DMS 273 (cell line): Measurements from ENCODE around the gene PLEKHM2.

ENCODE experiments used
- DNase-seq: peaks from one replicate; lab custom pipeline; 2025; ENCODE audit not compliant: unreplicated experiment; lab: John Stamatoyannopoulos, UW

Gene PLEKHM2

DNA sequence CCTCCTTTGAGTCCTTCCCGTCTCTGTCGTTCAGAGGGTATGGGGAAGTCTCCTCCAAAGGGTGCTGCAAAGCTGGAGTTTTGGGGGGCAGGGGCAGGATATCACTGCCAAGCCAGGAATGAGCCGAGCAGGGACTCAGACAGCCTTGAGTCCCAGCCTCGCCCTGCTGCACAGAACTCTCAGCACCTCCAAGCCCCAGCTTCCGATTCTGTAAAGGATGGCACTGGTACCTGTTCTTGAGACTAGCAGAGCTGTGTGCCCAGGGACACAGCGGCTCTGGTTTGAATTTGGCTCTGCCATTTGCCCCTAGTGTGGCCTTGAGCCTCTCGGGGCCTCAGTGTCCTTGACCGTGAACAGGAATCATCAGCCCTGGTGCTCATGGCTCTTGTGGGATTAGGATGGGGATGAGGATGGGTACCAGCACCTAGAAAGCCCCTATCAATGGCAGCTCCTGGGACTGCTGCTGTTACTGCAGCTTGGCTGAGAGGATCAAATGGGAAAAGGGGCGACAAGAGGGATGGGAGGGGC, 73.0 kb downstream of the PLEKHM2 start:
- DNase-seq, result no peak

DNA sequence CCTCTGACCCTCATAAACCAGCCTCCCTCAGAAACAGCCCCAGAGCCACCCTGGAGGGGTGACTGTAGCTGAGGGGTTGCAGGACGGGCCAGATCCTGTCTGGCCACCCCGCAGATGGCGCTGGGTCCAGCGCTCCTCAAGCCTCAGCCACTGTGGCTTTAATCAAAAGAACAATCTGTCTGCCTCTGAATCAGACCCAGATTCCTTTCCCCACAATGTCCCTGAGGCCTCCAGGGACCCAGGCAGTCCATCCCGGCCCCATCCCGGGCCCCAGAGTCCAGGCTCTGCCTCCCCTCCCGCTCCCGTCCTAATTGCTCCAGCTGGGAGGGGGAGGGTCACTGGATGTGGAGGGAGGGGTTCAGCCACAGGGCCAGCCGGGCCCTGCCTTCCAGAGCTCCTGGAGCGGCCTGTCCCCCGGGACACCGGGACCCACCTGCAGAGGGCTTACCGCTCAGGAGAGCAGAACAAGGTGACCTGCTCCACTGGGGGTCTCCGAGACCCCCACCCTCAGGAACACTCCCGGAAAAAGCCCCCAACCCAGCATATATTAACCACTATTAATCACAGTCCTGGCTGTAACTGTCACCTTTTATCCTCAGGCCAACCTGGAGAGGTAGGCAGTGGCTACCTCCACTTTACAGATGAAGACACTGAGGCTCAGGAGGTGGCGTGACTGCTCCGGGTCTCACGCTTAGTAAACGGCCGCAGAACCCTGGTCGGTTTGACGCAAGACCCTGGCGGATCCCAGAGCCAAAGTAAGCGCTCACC, 73.6 kb downstream of the PLEKHM2 start:
- DNase-seq, result peak; percentile 43

DNA sequence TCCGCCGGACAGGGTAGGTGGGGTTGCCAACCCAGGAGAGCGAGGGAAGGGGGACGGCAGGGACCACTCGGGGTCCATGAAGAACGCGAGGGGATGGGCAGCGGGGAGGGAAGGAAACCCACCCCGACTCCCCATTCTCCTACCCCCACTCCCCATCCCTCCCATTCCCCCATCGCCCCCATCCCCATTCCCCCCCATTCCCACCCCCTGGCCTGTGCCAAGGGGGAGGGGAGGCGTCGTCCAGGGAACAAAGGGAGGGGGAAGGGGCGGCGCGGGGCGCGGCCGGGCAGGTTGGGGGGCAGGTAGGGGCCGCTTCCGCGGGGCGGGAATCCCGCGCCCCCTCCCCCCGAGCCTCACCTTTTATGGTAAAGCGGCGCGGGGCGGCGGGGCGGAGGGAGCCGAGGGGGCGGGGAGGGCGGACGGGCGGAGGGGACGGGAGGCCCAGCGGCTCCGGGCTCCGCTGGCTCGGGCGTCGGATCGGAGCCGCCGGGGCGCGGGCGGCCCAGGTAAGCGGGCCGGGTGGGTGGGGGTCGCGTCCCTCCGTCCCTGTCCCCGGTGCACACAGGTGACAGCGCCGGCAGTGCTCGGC, 74.3 kb downstream of the PLEKHM2 start, which contains the start of gene FBLIM1:
FBLIM1 (plus strand) TSS at position 453 of the 589 bp plus-strand sequence. CDS start 6,189 bp downstream, outside the sequence.
- DNase-seq, result peak; percentile 50

DNA sequence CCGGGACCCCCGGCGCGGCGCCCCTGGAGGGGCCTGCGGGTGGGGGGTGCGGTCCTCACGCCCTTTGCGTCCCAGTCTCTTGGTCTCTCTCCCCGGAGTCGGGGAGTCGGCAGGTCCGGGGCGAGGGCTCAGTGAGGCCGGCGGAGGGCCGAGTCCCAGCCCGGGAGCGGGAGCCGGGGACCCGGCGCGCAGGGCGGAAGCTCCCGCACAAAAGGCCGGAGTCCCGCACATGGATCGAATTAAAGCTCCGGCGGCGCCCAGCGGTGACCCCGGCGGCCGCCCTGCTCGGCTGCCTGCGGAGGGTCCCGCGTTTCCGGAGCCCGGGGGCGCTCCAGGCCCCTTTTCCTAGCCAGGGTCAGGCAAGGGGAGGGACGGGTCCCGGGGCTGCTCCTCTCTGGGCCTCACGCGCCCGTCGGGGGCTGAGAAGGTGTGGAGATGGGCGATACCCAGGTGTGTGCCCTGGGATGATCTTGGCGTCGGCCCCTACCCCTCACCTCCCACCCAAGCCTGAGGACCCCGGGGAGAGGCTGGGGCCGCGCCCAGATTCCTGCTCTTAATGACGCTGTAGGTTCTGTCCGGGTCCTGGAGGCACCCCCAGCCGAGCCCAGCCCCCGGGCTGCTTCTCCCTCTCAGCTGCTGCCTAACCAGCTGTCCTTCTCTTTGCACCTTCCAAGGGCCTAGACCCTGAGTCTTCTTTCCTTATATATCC, 75.0 kb downstream of the PLEKHM2 start:
- peak; percentile 50 for DNase-seq

DNA sequence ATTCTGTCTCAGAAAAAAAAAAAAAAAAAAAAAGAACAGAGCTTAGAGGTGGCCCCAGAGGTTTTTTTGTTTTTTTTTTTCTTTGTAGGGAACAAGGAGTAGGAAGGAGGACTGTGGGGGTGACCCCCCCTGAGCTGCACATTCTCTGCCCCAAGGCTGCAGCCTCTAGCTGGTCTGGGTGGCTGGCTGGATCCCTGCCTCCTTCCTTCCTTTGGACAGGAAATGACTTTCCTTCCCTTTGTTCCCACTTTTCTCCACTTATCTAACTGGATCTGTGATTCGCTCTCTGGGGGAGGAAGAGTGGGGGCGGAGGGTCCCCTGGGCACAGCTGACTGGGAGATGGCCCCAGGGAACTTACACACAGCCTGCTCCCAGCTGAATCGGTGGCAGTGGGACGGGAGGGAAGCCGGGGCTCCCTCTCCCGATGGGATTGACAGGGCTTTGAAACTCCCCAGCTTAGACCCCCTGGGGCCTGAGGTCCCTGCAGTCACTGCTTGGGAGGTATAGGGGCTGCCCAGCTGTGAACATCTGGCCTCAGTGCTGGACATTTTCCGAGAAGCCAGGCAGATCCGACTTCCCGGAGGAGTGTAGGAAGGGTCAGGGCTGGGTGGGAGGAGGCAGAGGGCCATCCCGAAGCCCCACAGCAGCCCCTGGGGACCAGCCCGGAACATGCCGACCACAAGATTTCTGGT, 76.5 kb downstream of the PLEKHM2 start:
- DNase-seq, result no peak

DNA sequence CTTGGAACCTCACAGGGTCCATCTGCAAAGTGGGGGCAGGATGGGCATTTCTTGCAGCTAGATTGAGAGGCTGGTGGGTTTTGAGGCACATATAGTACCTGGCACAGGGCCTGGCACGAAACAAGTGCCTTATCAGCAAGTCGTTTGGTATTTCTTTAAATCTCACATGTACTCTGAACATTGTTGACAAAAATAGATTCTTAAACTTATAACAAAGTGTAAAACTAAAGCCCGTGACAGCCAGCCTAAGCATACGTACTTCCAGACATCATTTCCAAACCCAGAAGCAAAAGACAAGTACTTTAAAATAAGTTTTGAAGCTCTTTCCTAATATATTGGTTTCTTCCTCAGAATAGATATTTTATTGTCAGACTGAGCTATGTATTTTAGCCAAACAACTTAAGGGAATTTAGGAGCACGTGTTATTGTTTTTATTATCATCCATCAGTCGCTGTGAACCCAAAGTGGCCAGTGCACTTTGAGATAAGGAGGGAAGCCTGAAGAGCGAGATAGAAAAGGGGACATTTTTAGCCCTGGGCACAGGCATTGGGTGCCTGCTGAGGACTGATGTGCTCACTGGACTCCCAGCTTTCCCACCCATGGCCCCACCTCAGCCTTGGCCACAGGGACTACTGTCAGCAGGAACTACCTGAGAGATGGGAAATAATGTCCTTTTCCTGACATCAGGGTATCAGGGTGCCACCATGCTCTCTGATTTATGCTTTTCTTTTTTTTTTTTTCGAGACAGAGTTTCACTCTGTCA, 77.4 kb downstream of the PLEKHM2 start:
- DNase-seq, result no peak

DNA sequence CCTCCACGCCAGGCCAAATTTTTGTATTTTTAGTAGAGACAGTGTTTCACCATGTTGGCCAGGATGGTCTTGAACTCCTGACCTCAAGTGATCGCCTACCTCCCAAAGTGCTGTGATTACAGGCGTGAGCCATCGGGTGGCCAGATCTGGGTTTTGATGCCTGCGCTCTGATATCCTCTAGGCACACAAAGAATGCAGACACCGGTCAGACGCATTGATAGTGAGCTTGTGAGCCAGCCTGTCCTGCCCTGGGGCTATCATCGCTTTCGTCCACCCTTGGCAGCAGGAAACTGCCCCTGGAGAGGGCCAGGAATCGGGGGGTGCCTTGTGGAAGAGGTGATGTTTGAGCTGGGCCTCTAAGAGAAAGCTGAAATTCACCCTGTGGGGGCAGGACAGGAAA, 78.4 kb downstream of the PLEKHM2 start:
- DNase-seq, result no peak

DNA sequence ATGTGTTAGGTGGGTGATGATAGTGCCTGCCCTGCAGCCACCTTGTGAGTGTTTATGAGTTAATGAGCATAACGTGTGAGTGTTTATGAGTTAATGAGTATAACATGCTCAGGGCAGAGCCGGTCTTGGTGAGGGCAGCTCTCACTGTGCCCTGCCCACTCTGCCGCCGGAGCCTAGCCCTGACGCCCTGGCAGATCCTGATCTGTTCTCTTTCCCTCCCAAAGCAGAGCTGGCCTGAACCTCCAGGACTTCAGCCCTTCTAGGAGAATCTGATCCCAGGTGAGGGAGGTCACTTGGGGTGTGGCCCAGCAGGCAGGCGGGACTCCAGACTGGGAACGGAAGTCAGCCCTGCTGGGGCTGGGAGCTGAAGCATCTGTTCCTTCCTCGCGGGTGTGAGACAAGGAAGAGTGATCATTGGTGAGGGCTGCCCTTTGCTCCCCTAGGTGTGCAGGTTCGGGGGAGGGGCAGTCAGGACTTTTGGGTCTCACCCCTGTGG, 80.2 kb downstream of the PLEKHM2 start:
- peak; percentile 76 for DNase-seq

DNA sequence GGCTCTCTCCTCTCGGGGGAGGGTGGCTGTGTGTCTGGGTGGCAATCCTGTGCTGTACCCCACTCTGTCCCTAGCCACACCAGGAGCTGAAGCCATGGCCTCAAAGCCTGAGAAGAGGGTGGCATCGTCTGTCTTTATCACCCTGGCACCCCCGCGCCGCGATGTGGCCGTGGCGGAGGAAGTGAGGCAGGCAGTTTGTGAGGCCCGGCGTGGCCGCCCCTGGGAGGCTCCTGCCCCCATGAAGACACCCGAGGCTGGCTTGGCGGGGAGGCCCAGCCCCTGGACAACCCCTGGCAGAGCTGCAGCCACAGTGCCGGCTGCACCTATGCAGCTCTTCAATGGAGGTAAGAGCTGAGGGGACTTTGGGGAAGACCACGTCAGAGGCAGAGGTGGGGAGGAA, 80.8 kb downstream of the PLEKHM2 start:
- DNase-seq, result no peak

DNA sequence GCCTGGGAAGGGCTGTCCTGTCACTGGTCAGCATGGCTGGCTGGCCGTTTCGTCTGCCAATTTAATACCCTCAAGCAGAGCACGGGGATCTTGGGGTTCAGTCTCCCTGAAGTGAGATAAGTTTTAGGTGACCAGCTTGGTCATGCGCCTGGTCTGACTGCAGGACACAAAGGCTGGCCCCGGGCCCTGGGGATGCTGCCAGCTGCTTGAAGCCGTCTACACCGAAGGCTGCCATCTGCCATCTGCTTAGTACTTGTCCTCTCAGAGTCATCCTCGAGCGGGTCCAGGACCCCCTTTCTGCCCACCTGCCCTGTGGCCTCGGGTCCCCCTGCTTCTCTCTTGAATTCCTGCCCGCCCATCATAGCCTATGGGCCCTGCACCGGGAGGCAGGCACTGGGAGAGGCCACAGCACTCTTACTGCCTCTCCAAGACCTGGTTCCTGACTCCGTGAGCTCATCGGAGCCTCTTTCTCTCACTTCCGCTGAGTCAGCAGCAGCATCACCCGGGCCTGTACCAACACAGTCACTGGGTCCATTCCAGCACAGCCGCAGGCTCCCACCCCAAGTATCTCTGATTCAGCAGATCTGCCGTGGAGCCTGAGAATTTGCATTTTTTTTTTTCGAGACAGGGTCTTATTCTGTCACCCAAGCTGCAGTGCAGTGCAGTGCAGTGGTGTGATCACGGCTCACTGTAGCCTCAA, 81.5 kb downstream of the PLEKHM2 start:
- DNase-seq, result peak; percentile 84

DNA sequence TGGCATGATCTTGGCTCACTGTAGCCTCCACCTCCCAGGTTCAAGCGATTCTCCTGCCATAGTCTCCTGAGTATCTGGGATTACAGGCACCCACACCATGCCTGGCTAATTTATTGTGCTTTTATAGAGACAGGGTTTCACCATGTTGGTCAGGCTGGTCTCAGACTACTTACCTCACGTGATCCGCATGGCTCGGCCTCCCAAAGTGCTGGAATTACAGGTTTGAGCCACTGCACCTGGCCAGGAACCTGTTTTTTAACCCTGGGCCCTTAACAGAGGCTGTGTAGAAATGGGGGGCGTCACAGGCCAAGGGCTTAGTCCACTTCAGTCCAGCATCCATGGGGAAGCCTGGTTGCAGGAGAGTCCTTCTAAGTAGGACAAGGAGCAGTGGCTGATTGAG, 83.8 kb downstream of the PLEKHM2 start:
- no peak for DNase-seq

DNA sequence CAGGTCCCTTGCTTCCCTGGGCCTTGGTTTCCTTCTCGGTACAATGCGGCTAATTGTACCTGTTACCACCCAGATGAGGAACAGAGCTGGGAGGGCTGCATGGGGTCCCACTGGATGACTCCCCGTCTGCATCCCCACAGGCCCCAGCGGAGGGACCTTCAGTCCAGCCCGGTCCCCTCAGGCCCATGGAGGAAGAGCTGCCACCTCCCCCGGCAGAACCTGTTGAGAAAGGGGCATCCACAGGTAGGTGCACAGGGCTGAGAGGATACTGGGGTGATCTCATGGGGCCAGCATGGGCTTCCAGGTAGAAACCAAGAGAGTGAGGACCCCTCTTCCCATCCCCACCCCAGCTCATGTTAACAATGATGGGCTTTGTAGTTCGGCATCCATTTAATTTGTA, 84.3 kb downstream of the PLEKHM2 start:
- no peak for DNase-seq

DNA sequence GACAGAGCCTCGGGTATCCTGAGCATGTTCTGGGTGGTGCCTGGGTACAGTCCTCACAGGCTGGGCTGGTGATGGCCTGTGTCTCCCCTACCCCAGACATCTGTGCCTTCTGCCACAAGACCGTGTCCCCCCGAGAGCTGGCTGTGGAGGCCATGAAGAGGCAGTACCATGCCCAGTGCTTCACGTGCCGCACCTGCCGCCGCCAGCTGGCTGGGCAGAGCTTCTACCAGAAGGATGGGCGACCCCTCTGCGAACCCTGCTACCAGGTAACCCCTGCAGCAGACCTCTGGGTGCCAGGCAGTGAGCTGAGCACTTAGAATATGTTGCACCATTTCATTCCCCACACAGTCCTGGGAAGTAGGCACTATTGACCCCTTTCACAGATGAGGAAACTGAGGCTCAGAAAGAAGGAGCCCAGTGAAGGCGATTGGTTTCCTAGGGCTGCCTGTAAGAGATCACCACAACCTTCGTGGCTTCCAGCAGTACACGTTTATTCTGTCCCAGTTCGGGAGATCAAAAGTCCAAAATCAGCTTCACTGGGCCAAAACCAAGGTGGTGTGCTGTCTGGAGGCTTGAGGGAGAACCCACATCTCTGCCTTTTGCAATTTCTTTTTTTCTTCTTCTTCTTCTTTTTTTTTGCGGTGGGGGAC, 86.3 kb downstream of the PLEKHM2 start:
- no peak for DNase-seq

DNA sequence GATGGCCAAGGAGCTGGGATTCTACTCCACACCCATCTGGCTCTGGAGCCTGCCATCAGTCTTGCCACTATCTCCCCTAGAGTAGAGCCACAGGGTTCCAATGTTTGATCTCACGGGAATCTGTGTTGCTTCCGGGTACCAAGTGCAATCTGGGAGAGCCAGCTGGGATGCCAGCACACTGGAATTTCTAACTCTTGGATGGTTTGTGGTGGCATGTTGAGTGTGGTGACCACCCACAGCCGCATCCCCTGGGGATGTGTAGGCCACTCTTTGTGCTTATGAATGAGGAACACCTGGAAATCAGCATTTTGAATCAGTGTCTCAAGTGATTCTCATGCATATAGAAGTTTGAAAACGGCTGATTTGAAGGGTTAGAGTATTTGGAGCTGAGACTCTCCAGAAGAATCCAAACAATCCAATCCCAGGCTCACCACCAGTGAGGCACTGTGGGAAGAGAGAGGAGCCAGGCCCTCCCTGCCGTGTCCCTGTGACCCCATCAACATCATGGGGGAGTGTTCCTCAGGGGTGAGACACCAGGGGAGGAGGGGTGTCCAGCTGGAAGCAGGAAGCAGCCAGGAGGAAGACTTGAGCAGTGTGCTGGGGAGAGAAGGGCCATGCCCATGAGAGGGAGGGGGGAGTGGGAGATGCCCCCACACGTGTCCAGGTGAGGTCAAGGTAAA, 87.9 kb downstream of the PLEKHM2 start:
- DNase-seq, result no peak

DNA sequence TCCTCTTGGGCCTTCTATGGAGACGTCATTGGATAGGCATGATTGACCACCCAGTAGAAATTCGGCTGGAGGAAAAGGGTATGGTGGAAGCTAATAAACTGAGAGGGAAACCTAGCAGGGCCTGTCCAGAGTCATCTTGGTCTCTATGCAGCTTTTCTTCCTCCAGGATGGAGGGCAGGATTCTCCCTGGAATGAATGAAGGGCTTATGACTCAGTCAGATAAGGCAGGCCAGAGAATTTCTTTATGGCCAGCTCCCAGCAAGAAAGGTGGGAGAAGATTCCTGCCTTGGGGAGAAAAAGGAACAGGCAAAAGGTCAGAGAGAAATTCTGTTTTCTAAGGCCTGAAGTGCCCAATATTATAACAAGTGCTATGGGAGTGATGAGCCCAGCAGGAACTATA, 91.6 kb downstream of the PLEKHM2 start:
- no peak for DNase-seq

DNA sequence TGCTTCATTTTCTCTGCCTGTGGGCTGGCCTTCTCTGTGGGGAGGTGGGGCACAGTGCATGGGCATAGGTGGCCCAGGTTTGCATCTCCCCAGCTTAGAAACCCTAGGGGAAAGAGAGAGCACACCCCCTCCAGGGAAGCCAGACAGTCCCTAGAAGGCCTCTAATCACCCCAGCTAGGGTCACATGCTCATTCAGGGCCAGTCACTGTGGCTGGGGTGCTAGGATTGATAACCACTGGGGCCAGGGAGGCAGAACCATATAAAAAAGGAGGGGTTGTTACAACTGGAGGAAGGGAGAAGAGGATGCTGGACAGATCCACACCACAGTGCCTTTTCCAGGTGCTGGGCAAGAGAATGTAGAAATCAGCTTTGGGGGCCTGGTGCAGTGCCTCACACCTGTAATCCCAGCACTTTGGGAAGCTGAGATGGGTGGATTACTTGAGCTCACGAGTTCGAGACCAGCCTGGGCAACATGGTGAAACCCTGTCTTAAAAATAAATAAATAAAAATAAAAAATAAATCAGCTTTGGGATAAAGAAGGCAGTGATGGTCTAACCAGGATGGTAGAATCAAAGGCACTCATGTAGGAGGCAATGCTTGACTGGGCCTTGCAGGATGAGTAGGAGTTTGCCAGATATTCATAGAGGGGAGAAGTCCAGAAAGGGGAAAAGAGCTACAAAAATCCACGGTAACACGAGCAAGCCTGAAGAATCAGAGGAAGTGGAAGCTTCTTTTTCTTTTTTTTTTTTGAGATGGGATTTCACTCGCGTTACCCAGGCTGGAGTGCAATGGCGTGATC, 94.0 kb downstream of the PLEKHM2 start:
- no peak for DNase-seq
